GM18511 (cell line): ENCODE data around the gene FOXP1.

ENCODE experiments used
- ATAC-seq: cut with Tn5 transposase; IDR thresholded peaks from one replicate; pipeline ENCODE4 v1.9.1; 2021; ENCODE audit warnings: mild to moderate bottlenecking, moderate library complexity; ENCODE audit not compliant: unreplicated experiment

Gene FOXP1

DNA sequence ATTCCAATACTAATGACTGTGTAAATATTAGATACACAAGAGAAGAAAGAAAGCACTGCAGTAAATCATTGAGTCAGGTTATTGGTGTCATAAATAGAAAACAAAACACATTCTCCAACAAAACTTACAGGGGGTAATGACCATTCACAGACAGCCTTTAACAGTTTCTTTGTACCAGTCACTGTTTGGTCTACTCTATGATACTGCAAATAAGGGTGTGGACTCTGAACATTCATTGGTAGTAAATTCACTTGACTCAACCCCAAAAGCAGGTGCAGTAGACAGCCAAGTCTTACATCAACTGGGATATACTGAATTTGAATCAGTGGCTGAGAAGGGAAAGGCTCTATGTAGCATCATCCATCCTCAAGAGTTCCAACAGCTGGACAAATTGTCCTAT lies 463.5 kb downstream of the FOXP1 start:
- no peak for ATAC-seq

DNA sequence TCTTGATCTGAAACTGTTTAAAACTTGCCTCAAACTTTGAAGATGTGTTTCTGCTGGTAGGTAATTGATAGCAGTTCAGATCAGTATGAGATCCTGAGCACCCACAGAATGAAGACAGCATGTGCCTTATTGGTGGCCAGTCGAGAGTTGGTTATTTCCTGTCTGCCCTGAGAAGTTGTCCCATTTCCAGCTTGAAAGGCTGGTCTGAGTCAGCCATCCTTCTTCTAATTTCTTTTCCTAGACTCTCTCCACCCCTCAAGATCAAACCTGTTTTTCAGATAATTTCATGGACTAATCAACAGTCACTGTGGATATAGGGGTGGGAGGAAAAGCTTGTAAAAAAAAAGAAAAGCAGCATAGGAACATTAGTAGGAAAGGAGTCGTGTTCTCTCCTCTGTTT lies 464.4 kb downstream of the FOXP1 start:
- ATAC-seq = no peak

DNA sequence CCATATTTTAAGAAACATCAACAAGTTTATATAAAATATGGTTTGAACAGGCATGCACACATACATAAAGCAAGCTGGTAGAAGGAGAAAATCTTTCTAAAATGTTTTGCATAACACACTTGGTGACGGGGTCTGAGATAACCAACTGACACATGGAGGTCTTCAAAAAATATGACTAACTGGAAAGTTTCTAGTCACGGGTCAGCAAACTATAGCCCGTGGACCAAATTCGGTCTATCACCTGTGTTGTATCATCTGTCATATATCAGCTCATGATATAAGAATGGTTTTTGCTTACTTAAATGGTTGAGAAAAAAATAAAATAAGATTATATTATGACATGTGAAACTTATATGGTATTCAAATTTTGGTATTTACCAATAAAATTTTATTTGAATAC lies 465.1 kb downstream of the FOXP1 start:
- ATAC-seq = no peak

DNA sequence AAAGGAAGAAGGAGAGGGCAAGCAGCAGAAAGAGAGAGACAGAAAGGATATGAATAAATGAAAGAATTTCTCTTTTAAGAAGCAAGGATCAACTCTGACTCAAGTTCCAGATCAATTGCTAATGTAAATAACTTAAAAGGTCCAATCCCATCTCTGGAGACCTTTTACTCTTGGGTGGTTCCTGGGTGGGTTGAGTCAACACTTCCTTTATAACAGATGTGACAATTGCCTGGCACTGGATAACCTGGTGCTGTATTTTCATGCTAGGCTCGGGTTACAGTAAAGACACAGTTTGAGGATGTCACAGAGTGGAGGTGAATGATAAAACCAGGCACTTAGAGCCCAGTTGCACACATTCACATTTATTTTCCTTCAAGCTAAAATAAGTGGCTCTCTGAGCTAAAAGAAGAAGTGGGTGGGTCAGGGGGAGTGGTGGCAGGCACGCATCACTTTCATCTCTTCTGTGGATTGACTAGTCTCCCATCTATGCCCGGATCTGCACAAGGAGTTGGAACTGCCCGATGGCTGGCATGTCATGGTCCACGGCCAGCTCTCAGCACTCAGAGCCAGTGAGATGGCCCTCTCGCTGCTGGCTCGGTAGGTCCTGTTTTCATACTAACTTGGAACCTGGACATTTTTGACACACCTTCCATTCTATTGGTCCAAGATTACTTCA lies 465.8 kb downstream of the FOXP1 start:
- ATAC-seq = no peak

DNA sequence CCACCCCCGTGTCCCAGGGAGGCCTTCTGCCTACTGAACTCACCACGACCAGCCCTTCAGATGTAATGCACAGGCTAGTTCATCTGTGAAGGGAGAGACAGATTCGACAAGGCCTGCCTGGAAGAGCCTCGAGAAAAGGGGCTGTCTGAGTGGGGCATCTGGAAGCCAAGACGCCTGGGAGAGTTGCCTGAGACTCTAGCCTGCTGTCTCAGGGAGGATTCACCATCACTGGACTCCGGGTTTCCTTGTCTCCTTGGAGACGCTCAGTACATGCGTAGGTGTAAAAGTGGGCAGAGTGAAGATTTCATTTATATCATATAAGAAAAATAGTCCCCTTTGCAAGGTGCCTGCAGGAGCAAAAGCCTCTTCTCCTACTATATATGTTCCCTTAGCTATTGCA lies 468.9 kb downstream of the FOXP1 start:
- no peak for ATAC-seq

DNA sequence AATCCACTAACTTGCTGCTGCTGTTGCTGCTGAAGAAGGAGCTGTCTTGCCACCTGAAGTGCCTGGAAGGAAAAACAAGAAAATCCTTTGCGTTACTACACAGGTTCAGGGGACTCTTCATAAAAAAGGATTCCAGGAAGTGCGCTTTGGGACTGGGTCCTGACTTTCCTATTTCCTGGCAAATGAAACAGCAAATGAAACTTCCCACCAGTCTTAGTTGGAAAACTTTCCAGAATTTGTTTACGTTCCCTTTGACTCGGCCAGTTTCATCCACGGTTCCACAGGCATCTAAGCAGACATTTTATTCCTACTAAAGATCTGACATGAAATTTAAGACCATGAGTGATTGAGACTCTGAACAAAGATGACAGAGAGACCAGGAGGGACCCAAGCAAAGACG lies 471.0 kb downstream of the FOXP1 start:
- ATAC-seq = no peak

DNA sequence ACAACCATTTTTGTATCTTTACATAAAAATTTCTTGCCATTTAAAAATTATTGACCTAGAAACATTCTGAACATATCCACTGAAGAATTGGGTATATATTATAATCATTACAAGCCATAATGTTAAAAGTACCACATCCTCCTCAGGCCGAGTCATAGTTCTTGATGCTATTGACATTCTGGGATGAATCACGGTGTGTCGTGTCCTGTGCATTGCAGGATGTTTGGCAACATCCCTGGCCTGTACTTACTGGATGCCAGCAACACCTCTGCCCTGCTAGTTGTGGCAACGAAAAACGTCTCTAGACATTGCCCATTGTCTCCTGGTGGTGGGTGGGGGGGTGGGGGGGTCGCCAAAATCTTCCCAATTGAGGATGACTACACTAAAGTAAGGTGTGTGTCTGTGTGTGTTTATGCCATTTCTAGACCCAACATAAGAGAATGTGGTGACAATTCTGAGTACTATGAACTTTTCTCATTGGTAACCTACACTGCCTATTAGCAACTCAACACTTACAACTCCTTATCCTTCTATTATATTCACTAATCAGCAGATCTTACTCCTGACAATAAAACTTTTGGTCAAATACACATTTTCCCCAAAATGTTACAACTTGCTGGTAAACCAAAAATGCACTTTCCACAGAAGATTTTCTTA lies 471.6 kb downstream of the FOXP1 start:
- ATAC-seq = no peak

DNA sequence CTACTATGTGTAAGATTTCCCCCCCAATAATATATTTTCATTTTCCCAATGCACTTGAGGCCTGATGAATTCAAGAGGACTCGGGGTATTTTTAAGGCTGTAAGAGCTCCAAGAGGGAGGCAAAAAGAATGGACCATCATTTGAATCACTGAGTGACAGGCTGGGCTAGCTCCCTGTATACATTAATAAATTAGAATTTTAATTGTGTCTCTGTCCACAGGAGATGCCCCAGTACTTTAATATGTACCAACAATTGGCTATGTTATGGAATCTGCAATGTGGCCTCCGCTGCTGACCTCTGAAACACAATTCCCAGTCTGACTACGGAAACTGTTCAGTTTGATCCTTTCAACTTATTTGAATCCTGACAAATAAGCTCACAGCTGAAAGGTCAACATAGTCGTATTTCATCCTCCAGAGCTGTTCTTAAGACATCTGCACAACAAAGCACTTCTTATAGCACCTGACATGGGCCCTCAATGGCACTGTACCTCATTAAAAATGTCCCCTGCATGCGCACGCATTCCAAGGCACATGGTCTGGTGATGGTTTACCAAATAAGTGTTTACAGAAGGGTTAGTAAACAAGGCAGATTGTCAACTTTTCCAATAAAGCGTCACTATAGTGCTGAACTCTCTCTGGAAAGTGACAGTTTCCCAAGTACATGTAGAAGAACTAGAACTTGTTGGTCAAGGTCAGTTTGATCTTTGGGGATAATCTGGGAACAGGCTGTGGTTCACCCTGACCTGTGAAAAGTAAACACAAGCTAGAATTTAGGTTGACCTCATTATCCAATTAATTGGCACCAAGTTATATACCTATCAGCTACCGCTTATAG lies 472.9 kb downstream of the FOXP1 start:
- no peak for ATAC-seq

DNA sequence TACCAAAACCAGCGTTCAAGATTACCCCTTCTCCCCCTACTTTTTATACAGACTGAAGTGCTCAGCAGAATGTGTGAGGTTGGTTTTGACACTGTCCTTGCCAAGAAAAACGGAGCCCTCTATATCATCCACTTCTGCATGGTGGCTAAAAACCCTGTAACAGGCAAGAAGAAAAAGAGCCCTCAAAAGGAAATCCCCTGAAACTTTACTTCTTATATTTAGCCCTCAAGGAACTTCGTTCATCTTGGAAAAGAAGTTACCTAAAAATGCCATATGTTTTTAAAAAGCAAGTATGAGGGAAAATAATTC lies 473.6 kb downstream of the FOXP1 start:
- no peak for ATAC-seq

DNA sequence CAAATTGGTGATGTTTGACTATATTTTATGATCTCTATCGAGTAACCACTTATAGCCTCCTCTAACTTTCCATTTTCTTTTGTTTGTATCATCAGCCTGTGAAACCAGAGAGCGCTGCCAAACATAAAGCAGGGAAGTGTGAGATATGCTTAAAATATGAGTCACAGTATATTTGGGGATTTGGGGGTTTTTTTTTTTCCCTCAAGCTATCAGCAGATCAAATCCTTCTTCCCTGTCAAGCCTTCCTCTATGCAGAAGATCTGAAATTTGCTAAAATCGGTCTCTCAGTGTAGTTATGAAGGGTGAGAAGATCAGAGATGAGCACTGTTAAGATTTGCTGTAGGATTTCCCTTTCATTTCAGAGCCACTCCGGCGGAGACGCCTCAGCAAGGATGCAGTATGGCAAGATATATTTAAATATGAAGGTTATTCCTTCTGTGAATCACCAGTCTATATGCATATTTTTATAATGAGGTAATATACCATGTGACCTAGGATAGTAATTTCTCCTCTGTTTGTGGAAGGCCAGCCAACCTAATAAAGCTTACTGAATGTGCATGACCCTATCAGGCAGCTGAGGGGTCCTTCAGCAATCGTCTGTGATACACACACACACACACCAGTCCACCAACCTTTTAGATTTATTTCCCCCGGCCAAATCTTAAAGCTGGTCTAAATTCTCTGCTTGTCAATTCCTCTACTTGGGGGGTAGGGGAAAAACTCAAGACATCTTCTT lies 474.1 kb downstream of the FOXP1 start:
- no peak for ATAC-seq

DNA sequence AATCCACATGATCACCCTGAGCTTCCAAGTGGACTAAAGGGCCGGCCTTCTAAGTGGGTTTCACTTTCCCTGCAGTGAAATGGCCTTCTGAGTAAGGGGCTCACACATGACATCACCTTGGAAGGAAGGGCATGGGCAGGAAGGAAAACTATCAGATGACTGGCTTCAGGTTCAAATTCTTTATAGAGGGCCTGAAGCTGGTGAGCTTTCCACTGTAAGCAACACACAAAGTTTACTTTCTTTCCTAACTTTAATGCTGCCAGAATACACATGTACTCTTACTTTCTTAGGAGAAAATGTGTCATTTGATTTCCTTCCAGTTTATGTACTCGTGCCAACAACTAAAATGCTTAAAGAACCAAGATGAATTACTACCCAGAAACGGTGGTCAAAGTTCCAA lies 475.6 kb downstream of the FOXP1 start:
- no peak for ATAC-seq

DNA sequence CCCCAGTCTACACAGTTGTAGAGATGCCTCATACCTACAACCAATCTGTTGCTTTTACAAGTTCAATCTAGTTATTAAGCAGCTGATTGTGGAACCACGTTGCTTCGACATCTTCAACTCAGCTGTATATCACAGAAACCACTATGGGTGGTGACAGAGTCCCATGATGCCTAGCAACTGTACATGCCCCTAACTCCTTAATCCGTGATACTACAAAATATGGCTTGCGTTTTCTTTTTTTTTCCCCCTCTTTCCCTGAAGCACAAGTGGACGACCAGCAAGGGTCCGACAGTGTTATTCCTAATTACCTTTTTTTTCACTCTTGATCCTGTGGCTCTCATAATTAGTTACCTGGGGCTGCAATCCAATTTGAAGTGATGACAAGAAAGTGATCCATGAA lies 478.6 kb downstream of the FOXP1 start:
- ATAC-seq = no peak

DNA sequence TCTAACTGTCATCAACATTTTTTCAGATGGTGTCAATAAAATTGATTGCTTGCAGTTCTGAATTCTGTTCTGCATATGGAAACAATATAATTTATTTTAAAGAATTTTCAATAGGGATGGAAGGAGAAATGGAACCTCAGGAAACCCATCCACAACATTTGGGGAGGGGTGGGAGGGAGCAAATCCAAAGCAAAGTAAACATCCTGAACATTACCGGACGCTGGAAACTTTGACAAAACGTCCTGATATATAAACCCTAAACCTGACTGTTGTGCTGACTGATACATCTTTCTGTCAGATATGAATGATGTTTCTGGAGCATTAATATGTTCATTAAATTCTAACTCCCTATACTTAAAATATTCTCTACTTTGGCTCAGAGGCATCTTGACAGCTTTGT lies 479.0 kb downstream of the FOXP1 start:
- no peak for ATAC-seq

DNA sequence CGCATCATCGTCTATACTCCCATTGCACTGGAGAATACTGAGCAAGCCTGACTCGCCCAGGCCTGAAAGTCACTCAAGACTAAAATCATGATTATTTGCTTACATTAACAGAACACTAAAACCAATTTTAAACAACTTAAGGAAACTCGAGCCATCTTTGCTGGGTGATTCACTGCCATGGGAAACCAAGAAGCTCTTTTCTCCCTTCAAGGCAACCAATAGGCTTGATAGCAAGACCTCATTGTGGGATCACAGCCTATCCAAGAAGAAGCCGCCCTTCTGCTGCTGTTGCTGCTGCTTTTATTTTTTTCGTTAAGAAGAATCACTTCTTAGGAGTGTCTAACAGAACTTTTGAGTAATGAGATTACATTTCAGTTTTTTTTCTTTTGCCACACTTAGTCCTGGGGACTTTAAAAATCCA lies 479.4 kb downstream of the FOXP1 start:
- no peak for ATAC-seq

DNA sequence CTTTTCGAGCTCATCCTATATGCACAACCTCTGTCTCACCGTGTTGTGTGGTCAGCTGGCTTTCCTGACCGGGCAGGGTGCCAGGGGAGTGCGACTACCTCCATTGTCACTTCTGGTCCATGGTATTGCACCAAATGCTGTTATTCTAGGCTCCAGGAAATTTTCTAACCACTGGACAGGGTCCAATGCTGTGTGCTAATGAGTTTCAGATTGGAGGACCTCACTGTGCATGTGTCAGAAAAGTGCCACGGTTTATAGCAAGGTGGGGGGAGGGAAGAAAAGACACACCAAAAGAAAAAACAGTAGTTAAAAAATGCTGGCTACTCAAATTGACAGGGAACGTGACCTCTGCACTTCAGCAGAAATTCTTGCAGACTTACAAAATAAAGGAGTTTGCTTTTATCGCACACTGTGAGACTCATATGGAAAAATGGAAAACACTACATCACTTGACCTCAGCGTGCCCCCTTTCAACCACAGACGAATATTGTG lies 480.1 kb downstream of the FOXP1 start:
- no peak for ATAC-seq

DNA sequence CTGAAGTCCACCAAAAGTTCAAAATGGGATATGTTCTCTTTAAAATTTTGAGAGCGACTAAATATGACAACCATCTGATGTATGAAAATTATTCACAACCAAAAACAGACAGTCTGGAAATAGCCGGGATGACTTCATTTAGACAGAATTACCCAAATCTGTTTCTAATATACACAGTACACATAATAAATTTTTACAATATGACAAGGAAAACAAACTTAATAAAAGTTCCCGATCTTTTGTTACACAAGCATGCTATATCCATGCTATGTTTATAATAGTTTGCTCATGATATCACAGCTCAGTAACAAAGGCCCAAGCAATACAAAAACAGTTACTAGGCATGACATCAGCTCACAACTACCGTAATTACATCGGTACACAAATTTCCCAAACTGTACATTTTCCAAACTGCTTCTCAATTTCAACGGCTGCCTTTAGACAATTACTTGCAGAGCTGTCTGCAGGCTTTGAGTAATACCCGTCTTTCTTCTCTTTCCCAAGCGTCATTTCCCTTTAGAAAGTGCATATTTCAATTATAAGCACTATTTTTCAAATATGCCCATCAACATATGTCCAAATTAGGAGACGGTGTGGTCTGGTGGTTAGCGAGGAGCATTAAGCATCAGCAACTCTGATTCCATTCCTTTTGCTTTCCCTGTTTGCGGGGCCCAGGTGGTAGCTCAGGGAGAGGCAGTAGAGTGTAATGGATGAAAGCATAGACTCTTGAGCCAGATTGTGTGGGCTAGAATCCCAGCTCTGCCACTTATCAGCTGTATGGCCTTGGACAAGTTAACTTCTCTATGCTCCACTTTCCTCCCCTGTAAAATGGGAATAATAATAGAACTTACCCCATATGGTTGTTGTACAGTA lies 481.2 kb downstream of the FOXP1 start:
- ATAC-seq = no peak

DNA sequence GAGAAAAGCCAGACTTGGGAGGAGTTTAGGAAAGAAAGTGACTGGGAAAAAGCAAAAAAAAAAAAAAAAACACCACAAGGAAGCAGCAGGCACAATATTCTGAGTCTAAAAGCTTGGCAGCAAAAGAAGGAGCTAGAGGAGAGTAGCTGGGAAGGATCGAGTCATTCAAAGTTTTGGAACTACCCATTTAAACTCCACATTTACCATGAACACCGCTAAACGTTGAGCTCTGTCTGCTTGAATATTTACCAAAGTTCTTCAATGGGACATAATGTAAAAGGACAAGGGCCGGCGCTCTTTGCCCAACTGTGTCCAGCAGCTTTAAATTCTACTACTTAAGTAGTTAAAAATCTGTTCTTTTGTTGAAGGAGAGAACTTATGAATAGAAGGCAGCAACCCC lies 481.9 kb downstream of the FOXP1 start:
- ATAC-seq = no peak

DNA sequence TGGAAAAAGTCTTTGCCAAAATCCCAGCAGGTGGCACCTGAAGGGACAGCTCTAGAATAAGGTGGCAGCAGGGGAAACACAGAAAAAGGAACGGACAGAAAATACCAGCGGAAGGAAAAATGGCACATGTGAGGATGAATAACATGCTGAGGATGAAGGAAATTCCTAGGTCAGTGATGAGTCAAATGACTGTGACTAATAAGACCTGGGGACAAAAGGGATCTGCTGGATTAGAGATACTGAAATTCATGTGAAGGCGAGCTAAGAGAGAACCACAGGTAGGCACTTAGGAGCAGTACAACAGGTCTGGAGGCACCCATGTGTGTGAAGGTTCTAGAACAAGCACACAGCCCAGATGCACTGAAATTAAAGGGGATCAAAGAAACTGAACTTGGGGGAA lies 482.5 kb downstream of the FOXP1 start:
- ATAC-seq = no peak

DNA sequence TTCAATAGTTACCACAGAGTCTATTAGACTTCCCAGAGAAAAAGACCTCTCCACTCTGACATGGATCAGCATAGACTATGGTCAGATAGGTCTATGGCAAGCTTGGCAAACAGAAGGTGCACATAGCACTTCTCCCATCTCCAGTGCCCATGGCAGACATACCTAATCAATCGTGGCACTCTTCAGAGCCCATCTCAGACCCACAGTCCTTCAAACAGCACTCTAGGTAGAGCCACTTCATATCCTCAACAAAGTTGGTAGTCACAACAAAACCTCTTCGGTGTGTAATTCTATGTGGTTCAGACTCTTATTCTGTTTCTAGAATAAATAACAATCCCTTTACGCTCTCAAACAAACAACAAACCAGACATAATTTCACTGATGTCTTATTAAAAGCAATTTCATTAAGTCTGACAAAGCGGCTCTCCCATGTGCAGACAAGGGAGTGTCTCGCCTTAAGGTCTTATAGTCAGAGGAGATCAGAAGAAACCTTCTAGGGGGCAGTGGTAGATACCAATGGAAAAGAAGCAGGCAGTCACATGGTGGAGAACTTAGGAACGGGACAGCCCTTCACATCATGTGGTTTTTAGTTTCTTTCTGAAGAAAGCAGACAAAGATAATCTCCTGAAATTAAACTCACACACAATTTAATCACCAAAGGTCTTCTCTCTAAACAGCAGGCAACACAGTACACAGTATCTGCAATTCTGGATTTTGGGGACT lies 483.4 kb downstream of the FOXP1 start:
- ATAC-seq = no peak

DNA sequence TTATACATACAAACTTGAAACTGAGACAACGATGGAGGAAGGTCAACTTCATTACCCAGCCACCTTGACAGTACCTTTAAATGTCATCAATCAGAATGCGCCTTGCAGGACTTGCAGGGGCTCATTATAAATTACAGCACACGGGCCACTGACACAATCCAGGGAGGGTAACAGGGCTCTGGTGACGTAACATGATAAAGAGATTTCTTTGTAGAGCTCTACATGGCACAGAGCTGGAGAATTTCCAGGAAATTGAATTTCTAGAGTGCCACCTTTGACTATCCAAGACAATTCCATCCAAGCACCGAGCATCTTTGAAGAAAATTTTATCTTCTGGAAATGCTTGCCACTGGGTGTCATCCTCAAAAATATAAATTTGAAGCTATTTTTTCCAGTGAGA lies 486.0 kb downstream of the FOXP1 start:
- no peak for ATAC-seq
